WERI-Rb-1 (cell line): ENCODE measurements around the gene FAM107A.

ENCODE experiments used
- DNase-seq: peaks from one replicate; pipeline ENCODE4 v3.0.0-alpha.2; 2020
- H3K27ac ChIP-seq: fragments of 250-450 bp; sonication (Bioruptor Pico); 2 replicates; pipeline ENCODE4 v1.5.1; 2020; ENCODE audit warnings: mild to moderate bottlenecking, moderate library complexity
- H3K27me3 ChIP-seq: fragments of 250-450 bp; sonication (Bioruptor Pico); 2 replicates; pipeline ENCODE4 v1.5.1; 2021; ENCODE audit warnings: mild to moderate bottlenecking, low read depth, moderate library complexity; ENCODE audit not compliant: insufficient read depth, severe bottlenecking
- H3K36me3 ChIP-seq: fragments of 250-450 bp; sonication (Bioruptor Pico); 2 replicates; pipeline ENCODE4 v1.5.1; 2020; ENCODE audit warnings: mild to moderate bottlenecking, moderate library complexity
- H3K4me3 ChIP-seq: 2 replicates; pipeline ENCODE4 v1.5.1; 2011; ENCODE audit warnings: low read depth, mild to moderate bottlenecking, control low read depth, low read length
- H3K9me3 ChIP-seq: fragments of 250-450 bp; sonication (Bioruptor Pico); 2 replicates; pipeline ENCODE4 v1.5.1; 2021; ENCODE audit warnings: mild to moderate bottlenecking, moderate library complexity; ENCODE audit not compliant: severe bottlenecking
- TF ChIP-seq, protein P1 (sequence below): IDR thresholded peaks from 2 replicates; pipeline ENCODE4 v1.5.1; 2011; ENCODE audit warnings: low read depth, mild to moderate bottlenecking, control low read depth, inconsistent platforms, low read length

FAM107A gene

DNA sequence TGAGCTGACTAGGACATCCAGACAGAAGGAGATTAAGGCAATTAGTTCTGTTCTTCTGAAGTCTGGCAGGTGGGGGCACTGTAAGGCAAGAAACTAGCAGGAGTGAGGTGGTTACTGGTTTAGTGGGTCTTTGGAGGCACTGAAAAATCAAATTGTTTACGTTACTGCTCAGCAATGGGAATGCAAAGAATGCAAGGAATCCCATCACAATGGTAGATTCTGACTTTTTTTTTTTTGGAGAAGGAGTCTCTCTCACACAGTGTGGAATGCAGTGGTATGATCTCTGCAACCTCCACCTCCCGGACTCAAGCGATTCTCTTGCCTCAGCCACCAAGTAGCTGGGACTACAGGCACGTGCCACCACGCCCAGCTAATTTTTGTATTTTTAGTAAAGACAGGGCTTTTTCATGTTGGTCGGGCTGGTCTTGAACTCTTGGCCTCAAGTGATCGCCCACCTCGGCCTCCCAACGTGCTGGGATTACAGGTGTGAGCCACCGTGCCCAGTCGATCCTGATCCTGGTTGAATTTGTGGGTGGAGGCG is 16.4 kb downstream of the FAM107A start:
- H3K27me3 ChIP-seq: no peaks in the 10 kb centered on the region
- DNase-seq: peak; percentile 53
- H3K36me3 ChIP-seq: no peaks in the 10 kb centered on the region
- no peak overlapping the region for H3K4me3 ChIP-seq
- H3K27ac ChIP-seq: no peak overlapping the region
- H3K9me3 ChIP-seq: peaks cover 2% of the 10 kb centered on the region
- TF ChIP-seq, protein P1, sequence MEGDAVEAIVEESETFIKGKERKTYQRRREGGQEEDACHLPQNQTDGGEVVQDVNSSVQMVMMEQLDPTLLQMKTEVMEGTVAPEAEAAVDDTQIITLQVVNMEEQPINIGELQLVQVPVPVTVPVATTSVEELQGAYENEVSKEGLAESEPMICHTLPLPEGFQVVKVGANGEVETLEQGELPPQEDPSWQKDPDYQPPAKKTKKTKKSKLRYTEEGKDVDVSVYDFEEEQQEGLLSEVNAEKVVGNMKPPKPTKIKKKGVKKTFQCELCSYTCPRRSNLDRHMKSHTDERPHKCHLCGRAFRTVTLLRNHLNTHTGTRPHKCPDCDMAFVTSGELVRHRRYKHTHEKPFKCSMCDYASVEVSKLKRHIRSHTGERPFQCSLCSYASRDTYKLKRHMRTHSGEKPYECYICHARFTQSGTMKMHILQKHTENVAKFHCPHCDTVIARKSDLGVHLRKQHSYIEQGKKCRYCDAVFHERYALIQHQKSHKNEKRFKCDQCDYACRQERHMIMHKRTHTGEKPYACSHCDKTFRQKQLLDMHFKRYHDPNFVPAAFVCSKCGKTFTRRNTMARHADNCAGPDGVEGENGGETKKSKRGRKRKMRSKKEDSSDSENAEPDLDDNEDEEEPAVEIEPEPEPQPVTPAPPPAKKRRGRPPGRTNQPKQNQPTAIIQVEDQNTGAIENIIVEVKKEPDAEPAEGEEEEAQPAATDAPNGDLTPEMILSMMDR: peak; percentile 42; the same call in 1 of the 2 replicates

GRCh38 chr3:58559586-58559985 is 17.6 kb downstream of the FAM107A start:
- no peak overlapping the region for H3K27ac ChIP-seq
- TF ChIP-seq, protein P1: no peak
- DNase-seq: no peak
- no peak overlapping the region for H3K4me3 ChIP-seq
- no peaks in the 10 kb centered on the region for H3K36me3 ChIP-seq
- no peaks in the 10 kb centered on the region for H3K27me3 ChIP-seq
- peaks cover 2% of the 10 kb centered on the region for H3K9me3 ChIP-seq

- Histone ChIP-seq H3K4me3 (no peak overlapping the region), H3K36me3 (no peaks in the 10 kb centered on the region), H3K9me3 (peaks cover 5% of the 10 kb centered on the region), H3K27ac (no peak overlapping the region), H3K27me3 (no peaks in the 10 kb centered on the region)
- TF ChIP-seq, protein P1: no peak
- DNase-seq: no peak
Measured at GRCh38 chr3:58557491-58557890, 19.7 kb downstream of the FAM107A start.

DNA sequence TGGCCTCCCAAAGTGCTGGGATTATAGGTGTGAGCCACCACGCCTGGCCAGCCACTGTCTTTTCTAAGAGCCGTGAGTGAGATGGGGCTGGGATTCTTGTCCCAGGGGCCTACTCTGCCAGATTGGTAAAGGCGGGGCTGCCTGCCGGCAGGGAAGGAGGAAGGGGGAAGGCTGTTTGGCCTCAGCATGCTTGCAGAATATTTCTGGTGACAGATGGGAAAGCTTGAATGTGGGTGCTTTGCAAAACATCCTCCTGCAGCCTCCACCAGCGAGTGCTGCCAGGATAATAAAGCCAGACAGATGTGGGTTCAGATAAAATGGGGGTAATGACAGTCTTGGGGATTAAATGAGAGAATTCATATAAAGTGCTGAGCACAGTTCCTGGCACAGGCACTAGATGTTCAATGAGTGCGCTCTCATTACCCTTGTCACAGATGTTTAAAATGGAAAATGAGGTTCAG is 20.4 kb downstream of the FAM107A start:
- Histone ChIP-seq H3K27ac (no peak overlapping the region), H3K27me3 (no peaks in the 10 kb centered on the region), H3K9me3 (peaks cover 5% of the 10 kb centered on the region), H3K4me3 (no peak overlapping the region), H3K36me3 (no peaks in the 10 kb centered on the region)
- DNase-seq: peak; percentile 60
- TF ChIP-seq, protein P1: no peak

DNA sequence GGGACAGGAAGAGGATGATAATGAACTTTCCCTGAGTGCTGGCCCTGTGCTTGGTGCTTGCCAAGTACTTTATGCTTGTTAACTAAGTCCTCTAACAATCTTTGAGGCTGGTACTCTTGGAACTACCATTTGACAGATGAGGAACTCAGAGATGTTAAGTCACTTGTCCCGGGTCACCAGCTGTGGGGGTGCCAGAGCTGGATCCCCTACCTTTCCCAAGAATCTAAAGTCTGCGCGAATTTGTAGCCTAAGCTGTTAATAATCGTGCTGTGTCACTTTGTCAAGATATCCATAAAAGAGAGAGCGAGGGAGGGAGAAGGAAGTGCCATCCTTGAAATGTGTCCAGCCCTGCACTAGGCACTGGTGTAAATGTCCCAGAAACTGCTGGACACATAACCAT is 21.2 kb downstream of the FAM107A start:
- DNase-seq: no peak
- Histone ChIP-seq H3K36me3 (no peaks in the 10 kb centered on the region), H3K9me3 (peaks cover 5% of the 10 kb centered on the region), H3K4me3 (no peak overlapping the region), H3K27ac (no peak overlapping the region), H3K27me3 (no peaks in the 10 kb centered on the region)
- TF ChIP-seq, protein P1: no peak

- H3K4me3 ChIP-seq: no peak overlapping the region
- H3K27ac ChIP-seq: no peak overlapping the region
- TF ChIP-seq, protein P1: no peak
- H3K36me3 ChIP-seq: no peaks in the 10 kb centered on the region
- H3K9me3 ChIP-seq: peaks cover 4% of the 10 kb centered on the region
- DNase-seq: no peak
- no peaks in the 10 kb centered on the region for H3K27me3 ChIP-seq
Measured at GRCh38 chr3:58555203-58555602, 22.0 kb downstream of the FAM107A start.
